SU-DHL-6 (cell line): ENCODE results near the gene NCKAP5.

Experiments
- EZH2phosphoT487 ChIP-seq: fragments of 200-600 bp; sonication (generic), shearing (Covaris generic); conservative IDR thresholded peaks from 2 replicates; pipeline ENCODE4 v1.6.1; 2018; ENCODE audit warnings: mild to moderate bottlenecking, antibody characterized with exemption, low read length, moderate library complexity, mixed read lengths
- TF ChIP-seq, protein P1 (sequence below): fragments of 200-600 bp; sonication (generic); IDR thresholded peaks from one replicate; pipeline ENCODE4 v1.5.1; 2017; ENCODE audit warnings: antibody characterized with exemption, mild to moderate bottlenecking, low read length, moderate library complexity; ENCODE audit not compliant: insufficient read depth, poor library complexity, severe bottlenecking

DNA sequence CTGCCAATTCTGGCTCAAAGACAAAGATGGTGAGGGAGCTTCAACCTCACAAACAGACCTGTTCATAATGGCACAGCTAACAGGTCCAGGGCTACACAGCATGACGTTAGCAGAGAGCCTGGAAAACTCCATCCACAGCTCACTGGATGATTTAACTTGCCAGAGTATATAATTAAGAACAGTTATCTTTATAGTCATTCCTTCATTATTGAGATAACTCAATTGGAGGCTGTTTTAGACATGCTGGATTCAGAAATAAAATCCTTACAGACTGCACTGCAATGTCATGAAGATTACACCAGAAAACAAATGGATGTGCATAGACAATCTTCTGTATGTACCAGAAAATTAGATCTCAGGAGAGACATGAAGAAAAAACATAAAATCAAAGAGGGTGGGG, 843.1 kb downstream of the NCKAP5 start:
- TF ChIP-seq, protein P1, sequence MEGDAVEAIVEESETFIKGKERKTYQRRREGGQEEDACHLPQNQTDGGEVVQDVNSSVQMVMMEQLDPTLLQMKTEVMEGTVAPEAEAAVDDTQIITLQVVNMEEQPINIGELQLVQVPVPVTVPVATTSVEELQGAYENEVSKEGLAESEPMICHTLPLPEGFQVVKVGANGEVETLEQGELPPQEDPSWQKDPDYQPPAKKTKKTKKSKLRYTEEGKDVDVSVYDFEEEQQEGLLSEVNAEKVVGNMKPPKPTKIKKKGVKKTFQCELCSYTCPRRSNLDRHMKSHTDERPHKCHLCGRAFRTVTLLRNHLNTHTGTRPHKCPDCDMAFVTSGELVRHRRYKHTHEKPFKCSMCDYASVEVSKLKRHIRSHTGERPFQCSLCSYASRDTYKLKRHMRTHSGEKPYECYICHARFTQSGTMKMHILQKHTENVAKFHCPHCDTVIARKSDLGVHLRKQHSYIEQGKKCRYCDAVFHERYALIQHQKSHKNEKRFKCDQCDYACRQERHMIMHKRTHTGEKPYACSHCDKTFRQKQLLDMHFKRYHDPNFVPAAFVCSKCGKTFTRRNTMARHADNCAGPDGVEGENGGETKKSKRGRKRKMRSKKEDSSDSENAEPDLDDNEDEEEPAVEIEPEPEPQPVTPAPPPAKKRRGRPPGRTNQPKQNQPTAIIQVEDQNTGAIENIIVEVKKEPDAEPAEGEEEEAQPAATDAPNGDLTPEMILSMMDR: no peak
- no peak for TF ChIP-seq EZH2phosphoT487
